ENCODE data around the gene C16orf86.
"Not testable (repeated sequence)": the region's sequence is repeated elsewhere in the genome, so short reads cannot be mapped to it uniquely, and the experiment has no call there.

The C16orf86 gene

DNA sequence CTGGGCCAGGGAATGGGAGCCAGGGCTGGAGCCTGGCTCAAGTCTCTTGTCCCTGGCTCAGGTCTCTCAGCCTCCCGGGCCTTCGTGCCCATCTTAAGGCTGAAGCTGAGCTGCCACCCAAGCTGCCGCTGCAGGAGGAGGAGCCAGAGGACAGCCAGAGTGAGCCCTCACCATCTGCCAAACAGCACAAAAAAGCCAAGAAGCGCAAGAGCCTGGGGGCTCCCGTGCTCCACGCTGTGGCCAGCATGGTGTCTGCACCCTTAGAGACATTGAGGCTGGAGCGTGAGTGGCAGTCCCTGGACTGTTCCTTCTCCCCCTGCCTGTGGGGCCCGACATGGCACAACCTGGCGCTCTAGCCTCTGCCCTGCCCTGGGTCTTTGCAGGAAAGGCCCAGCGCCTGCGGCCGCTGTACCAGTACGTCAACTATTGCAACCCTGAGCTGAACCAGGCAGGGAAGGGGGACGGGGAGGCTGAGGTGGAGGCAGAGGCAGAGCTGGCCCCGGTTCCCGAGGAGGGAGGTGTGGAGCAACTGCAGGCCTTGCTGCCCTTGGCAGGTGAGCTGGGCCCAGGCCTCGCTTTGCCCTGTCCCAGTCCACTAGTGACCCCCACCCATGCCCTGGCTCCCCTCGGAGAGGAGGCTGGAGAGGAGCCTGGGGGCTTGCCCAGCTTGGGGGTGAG lies 1.3 kb downstream of the C16orf86 start:
- no peak for DNase-seq

DNA sequence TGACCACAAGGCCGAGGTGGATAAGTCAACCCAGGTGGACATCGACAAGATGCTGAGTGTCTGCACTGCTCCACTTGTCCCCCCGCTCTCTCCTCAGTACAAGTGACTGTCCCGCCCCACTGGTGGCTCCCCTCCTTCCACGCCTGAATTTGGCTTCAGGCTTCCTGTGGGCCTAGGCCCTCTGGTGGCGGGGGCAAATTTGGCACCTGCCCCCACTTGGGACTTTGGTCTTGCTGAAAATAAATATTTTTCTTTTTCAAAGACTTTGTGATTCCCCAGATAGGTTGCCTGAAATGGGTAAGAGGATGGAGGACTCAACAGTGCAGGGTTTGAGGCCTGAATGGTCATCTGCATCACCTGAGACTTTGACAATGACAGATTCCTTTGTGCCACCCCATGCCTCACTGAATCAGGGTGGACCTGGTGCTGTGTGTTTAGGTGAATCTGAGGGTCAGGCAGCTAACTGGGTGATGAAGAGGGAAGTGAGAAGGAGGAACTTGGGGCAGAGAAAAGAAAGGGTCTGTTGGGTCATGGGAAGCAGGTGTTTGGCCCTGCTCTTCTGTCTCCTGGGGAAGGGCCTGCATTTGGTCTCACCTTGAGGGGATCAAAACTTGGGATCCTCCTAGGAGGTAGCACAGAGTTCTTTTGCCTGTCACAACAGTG lies 2.0 kb downstream of the C16orf86 start:
- DNase-seq, result no peak

GRCh38 chr16:67669499-67670101 lies 3.0 kb downstream of the C16orf86 start:
- no peak for DNase-seq

DNA sequence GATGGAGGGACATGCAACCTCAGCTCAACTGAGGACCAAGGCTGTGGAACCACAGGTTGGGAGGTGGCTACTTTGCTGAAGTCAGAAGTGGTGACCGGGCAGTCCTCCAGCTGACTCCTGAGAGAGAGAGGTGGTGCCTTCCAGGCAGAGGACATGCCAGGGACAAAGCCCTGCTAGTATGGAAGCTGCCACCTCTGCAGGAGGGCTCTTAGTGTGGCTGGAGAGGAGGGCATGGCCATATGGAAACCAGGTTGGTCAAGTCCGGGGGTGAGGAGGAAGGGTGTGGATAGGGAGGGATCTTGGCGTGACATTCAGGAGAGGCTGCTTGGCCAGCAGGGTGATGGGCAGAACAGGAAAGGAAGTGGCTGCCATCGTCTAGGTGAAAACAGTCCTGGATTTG lies 5.7 kb downstream of the C16orf86 start:
- DNase-seq, result no peak

DNA sequence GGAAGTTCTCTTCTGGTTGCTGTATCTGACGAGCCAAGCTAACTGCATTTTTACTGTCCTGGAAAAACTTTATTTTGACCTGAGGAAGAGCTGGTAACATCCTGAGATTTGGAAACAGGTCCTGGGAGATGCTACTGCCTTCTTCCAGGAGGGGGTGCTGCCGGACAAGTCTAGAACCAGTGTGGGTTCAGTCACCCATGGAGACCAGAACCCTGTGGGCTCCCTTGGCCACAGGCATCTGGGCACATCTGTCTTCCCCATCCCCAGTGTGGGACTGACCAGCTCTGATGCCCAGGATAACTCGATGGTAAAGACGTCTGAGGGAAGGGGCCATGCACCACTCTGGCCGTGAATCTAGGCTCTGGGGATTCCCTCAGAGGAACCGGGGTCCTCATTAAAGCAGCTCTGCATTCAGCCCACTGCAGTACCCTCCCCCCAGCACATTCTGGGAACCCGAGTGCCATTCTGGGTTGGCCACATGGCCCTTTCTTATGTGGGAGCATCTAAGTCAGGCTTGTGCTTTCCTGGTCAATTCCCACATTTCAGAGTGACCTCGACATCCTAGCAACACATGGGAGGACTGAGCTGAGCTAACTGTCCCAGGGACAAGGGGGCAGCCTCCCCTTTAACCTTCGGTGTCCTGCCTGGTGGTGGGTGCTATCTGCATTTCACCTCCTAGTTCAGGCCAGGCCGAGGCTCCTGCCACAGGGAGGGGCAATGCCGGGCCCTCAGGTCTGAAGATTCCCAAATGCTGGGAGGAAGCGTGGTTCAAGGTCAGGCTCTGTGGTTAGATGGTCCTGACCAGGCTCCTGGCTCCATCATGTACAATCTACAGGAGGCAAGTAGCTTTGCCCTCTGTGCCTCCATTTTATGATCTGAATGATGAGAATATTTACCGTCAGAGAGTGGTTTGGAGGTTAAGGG lies 6.4 kb downstream of the C16orf86 start:
- no peak for DNase-seq

DNA sequence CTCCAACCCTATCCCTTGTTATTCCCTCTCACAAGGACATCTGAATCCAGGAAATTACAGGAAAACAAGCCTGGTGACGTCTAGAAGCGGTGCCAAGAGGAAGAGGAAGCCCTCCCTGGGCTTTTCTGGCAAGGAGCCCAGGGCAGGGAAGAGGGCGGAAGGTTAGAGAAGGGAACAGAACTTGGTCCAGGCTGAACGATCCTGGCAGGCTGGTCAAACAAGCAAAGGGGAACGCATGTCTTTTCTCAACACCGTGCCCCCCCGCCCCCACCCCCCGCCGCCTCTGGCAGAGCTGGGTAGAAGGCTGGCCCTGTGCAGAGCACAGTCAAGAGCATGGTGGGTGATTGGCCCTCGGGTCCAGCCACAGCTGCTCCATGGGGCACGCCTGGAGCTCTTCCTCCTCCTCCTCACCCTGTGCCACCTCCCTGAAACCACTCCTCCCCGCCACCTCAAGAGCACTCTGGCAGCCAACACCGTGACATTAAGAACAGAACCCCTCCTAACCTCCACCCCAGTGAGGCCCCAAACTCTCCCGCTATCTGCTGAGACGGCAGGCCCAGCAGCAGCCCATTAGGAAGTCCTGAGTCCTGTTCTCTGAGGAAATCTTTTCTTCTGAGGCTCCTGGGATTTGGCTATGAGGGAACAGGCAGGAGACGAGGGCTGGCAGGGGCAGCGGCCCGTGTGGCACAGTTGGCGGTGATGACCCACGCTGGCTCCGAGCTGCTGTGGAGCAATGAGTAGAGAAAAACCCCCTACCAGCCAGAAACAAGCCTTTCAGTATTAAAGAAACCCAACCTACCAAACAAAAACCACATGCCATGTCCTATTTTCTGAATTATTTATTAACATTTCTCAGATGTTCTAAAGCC lies 7.3 kb downstream of the C16orf86 start:
- no peak for DNase-seq

GRCh38 chr16:67674851-67675578 lies 8.4 kb downstream of the C16orf86 start:
- no peak for DNase-seq

- no peak for DNase-seq
Observed at GRCh38 chr16:67675579-67675935, 8.9 kb downstream of the C16orf86 start.

DNA sequence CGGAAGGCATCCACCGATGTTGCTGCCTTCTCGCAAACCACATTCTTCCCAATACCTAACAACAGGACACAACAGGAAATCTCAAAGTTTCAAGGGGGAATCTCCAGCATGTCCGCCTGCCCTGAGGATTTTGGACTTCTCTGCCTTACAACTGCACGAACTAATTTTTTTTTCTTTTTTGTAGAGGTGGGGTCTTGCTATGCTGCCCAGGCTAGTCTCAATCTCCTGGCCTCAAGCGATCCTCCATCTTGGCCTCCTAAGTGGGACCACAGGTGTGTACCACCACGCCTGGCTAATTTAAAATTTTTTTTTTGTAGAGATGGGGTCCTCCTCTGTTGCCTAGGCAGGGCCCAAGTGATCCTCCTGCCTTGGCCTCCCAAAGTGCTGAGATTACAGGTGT lies 9.4 kb downstream of the C16orf86 start:
- DNase-seq, result no peak

DNA sequence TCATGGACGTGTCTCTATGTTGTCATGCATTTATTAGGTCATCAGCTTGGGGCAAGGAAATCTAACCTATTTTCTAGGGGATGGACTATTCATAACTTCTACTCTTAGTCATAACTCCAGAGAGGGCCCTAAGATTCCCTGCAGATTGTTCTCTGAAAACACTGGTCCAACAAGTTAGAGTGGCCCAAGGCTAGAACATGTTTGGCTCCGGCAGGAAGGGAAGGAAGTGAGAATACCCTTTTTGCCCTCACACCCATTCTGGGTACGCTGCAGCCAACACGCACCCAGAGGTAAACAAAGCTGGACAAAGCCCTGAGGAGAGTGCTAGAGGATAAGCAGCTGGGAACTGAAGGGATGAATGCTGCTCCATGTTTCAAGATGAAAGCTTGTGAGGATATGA lies 9.9 kb downstream of the C16orf86 start:
- no peak for DNase-seq

- DNase-seq, result no peak
Observed at GRCh38 chr16:67676939-67677338, 10.3 kb downstream of the C16orf86 start.

DNA sequence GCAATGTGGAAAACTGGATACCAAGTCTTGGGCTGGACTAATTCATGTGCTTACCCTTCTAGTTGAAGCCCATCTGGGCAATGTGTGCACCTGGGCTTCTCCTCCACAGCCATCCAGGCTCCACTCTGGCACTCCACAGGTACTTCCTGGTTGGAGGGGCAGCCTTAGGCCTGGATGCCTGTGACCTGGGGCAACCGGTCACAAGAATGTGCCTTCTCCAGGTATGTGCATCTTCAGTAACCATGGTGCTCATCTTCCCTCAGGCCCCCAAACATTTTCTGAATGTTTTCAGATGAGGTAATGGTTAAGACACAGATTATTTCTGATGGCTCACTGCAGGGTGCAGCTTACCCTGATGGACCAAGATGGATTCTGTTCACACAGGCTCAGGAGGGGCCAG lies 11.1 kb downstream of the C16orf86 start:
- DNase-seq, result no peak

DNA sequence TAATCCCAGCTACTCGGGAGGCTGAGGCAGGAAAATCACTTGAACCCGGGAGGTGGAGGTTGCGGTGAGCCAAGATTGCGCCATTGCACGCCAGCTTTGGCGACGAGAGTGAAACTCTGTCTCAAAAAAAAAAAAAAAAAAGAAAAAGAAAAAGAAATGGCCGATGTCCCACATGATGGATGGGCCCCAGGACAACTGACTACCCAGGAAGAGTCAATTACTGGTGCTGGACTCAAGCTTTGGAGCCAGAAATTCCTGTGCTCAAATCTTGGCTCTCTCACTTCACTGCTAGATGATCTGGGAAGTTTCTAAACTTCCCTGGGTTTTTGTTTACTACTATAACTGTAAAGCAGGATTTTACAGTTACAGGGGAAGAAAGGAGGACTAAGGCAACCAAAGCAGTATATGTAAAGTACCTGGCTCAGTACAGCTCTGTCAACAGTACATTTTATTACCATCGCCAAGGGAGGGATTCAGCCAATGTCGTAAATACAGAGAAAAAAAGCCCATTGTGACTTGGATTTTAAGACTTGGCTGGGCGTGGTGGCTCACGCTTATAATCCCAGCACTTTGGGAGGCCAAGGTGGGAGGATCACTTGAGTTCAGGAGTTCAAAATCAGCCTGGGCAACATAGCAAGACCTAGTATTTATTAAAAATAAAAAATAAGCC lies 11.9 kb downstream of the C16orf86 start:
- DNase-seq, result no peak

- no peak for DNase-seq
Observed at GRCh38 chr16:67679935-67680897, 13.6 kb downstream of the C16orf86 start.

DNA sequence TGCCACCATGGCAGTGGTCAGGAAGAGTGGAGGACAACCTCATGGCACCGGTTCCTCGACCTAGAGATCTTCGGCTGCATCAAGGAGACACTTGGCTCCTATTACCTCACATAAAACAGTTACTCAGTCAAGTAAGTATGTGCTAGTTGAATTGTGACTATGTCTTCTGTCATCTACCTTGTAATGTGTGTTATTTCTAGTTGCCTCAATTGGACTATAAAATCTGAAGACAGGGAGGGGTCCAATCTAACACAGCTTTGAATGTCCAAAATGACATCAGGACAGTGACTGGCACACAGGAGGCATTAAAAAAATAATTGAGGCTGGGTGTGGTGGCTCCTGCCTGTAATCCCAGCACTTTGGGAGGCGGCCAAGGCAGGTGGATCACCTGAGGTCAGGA lies 17.2 kb downstream of the C16orf86 start:
- DNase-seq, result no peak

DNA sequence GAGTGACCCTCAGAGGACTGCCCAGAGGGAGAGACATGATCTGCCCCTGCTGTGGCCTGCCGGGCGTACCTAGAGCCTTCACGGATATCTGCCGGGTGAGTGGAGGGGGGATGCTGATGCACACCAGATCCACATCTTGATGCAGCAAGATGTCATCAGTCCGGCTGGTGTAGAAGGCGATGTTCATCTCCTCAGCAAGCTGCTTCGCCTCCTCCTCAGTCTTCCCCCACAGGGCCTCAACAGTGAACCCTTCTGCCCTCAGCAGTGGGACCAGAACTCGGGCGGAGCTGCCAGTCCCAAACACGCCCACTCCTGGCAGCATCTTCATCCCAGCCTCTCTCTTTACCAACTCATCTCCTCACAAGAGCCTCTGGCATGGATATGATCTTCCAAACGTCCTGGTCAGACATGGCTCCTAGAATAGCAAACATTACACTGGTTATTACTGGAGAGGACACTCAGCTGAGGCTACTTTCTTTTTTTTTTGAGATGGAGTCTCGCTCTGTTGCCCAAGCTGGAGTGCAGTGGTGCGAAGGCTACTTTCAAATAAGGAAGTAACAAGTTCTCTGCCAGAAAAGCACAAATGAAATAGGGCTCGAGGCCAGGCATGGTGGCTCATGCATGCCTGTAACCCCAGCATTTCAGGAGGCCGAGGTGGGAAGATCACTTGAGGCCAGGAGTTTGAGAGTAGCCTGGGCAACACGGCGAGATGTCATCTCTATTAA lies 18.9 kb downstream of the C16orf86 start:
- no peak for DNase-seq

GRCh38 chr16:67693517-67694285 lies 27.1 kb downstream of the C16orf86 start:
- not testable (repeated sequence) for DNase-seq

- no peak for DNase-seq
Observed at GRCh38 chr16:67694611-67695010, 28.0 kb downstream of the C16orf86 start.

Measured in activated gamma-delta T cell (primary cell).